Activated CD8-positive, alpha-beta memory T cell treated with anti-CD3 and anti-CD28 coated beads for 48 hours (primary cell): ENCODE results near the gene XPNPEP1.

Source experiments
- DNase-seq, 3 experiments: peaks; one replicate each; pipeline ENCODE4 v3.0.0-alpha.2; 2020; ENCODE audit warnings: low read depth in 2 of 3, low spot score in 2 of 3

Gene XPNPEP1

DNA sequence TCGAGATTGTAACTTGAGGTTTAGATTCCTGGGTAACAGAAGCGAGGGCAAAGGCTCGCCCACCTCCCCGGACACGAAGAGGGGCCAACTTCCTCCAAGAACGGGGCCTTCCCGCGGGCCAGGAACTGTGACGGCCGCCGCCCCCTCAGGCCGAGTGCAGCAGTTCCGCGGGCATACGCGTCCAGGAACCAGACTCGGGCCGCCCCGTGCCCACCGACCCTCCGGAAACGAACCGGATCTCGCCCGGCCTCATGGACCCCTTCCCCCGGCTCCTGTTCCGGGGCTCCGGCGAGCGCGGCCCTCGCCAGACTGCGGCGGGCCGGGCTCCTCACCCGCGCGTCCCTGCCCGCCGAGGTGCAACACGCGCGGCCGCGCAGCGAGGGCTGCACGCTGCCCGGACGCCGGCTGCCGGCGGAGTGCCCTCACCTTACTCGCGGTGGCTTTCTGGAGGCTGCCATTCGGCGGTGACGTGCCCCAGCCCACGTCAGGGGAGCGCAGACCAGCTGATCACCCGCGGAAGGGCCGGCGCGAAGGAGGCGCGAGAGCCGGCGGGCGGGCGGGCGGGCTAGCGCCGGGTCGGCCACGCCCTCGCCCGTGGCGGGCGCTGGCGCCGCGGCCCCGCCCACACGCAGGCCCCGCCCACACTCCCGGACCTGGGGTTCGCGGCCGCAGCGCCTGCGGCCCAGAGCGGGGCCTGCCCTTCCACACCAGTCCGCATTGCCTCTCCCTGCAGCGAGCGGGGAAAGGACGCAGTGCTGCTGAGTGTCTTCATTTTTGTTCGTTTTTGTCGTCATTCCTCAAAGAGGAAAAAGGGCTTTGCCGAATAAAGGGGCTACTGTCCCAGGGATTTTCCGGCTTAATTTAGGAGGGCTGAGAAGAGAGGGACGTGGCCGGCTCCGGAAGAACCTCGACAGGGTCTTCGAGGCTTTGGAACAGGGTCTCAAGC lies at the start of gene XPNPEP1:
XPNPEP1 (minus strand) TSS at position 536 of the 946 bp plus-strand sequence; CDS start at position 458, 78 bp downstream.
- DNase-seq, result peak; percentile 55 to 61 (median 61)

DNA sequence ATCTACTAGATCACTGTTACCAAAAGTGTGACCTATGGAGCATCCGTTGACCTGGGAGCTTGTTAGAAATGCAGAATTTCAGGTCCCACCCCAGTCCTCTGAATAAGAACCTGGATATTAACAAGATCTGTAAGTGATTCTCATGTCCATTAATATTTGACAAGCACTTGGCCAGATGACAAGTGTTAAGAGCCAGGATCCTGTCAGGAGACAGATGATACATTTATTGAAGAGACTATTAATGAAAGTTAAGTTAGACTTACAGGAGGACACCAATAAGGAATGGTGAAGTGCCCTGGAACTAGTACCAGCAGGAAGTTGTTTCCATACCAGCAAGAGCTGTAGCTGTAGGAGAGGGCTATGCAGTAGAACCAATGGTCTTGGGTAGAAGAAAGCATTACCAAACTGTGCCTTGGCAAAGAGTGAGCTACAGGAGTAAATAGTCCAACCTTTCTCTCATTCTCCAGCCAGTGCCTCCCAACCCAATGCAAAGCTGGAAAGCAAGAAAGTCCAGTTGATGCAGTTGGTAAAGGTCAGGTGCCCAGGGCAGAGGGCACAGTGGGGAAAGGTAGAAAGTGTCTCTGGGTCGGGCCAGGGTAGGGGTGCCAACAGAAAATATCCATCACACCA lies 49.2 kb upstream of the XPNPEP1 start:
- DNase-seq, result no peak

DNA sequence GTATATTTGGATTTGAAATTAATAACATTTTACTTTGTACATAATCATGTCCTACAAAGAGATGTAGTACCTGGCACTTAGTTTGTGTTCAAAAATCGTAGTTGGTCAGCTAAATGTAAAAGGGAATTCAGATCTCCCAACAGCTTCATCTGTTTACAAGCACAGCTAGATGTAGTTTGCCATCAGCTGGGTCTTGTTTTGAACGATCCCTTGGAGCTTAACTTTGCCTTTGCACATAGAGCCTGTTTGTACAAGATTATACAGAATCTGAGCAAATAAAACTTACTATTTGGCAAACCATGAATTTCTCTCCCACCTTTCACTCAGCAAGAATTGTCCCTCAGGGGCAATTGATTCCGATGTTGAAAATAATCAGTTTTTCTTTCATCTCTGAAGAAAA lies 48.3 kb upstream of the XPNPEP1 start:
- DNase-seq, result no peak

DNA sequence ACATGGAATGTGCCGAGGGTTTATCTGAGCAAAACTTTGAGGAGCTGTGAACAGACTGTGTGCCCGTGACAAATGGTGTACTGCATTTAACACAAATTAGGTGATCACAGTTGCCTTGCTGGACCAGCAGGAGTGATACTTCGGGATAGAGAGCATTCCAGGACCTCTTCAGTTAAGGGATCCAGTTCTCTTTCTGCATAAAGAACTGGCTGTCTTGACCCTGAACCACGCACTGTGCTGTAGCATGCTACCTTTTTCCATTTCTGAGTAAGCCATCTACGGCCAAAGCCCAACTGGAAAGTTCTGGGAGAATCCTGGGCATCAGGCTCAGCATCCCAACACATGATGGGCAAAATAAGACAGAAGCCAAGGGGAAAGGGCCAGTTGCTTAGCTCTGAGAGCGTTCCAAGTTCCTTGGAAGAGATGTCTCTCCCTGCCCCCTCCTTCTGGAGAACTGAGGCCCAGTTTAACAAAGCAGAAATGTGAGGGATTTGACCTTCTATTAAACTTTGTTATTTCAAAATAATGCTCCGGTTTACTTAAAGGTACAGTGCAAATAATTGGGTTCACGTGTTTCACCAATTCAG lies 46.5 kb upstream of the XPNPEP1 start:
- no peak for DNase-seq

DNA sequence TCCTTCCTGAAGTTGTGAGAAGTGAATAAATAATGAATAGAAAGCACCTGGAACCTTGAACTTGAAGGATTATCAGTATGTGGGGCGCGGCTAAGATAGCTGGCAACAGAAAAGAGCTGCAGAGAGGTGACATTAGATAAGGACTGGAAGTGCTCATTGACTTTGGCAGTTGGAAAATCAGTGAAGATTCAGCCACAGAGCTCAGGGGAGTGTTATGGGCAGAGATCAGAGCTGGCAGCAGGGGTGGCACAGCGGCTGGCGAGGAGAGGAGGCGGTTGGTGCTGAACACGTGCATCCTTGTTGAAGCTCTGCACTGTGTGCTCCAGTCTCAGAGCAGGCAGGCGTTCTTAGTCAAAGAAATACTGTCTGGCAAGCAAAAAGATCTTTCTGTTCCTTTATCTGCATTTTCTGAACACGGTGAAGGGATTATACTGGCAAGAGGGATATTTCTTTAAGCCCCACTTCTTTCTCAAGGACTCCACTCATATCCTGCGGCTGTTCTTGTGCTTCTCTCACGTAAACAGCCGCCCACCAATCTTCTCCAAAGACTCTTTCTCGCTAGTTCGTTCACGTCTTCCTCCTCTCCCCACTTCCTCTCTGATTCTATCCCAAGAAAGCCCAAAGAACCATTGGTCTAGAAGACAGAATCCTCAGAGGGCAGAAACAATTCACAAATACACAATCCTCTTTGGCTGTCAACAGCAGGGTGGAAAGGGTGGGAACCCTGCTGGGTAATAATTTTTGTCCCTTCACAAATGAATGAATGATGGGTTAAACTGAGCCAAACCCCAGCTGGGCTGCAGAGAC lies 45.8 kb upstream of the XPNPEP1 start:
- no peak for DNase-seq

DNA sequence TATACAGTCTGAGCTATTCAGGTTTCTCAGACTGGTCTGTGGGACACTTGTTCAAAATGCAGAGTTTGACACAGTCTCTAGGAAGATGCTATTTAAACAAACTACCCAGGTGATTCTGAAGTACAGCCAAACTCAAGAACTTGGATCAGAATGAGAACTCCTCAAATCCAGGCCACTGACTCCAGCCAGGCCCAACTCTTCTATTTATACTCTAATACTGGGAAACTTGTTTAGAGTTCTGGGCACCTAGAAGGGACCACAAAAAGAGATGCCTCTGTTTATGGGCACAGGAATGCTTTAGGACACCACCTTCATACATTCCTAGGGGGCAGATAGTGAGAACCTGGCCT lies 44.4 kb upstream of the XPNPEP1 start:
- DNase-seq, result no peak

DNA sequence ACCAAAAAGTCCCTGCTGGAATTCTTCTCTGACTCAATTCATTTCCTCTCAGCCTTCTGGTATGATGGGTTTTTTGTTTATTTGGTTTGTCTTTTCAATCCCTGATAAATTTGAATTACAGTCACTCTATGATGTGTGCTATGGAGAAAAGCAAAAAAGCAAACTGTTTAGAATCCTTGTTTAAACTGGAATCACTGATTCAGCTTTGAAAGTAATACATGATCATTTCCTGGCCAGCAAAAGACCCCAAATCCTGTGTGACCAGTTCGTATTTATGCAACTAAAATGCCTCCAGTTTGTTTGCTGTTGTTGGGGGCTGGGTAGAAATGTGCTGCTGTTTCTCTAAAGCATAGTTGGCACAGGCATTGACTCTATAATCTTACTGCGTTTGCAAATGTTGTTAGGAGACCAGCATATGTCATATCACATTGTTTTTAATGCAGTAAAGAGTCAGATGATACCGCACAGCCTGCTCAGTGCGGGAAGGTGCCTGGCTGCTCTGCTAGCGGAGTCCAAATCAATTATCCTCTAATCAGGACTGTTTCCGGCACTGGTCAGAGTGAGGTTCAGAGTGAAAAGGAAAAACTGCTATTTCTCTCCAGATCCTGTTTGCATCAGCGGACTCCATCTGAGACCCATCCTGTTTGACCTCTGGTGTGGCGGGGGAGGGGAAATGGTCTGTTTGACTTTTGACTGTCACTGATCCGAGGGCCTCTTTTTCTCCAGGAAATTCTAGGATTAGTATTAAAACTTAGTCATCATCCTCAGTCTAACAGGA lies 43.8 kb upstream of the XPNPEP1 start:
- no peak for DNase-seq

DNA sequence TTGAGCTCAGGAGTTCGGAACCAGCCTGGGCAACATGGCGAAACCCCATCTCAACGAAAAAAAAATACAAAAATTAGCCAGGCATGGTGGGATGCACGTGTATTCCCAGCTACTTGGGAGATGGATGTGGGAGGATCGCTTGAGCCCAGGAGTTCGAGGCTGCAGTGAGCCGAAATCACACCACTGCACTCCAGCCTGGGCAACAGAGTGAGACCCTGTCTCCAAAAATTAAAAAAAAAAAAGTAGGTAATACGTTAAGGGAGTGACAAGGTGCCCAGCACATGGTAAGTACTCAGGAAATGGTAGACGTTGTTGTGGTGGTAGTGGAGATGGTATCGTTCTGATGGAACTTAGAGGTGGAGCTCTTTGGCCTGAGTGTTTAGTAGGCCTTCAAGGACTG lies 41.0 kb upstream of the XPNPEP1 start:
- DNase-seq, result no peak

DNA sequence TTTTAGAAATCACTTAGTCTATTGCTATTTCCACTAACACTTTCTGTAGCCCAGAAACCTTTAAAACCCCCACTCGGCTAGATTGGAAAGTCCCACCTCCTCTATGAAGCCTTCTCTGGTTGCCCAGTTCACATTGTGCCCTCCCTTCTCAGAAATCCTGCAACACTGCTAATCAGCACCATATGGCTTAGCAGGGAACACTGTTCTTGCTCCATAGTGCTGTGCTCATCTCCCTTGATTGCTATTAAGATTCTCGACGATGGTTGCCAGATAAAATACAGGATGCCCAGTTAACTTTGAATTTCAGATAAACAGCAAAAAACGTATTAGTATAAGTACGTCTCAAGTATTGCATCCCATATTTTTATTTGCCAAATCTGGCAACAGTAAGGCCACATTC lies 40.1 kb upstream of the XPNPEP1 start:
- no peak for DNase-seq

DNA sequence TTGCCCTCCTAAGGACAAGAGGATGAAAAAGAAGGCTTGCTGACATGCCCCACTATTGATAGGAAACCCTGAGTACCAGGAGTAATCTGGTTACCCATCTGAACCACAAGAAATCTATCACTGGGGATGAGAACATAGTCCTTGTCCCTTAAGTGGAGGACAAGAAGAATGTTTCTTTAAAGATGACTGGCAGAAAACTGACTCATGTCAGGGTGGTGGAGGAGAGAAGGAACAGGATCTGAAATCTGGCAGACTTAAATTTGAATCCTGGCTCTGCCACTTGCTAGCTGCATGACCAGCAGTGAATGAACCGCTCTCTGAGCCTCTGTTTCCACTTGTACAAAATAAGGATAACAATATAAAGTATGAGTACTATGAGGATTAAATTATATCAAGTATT lies 38.9 kb upstream of the XPNPEP1 start:
- no peak for DNase-seq

DNA sequence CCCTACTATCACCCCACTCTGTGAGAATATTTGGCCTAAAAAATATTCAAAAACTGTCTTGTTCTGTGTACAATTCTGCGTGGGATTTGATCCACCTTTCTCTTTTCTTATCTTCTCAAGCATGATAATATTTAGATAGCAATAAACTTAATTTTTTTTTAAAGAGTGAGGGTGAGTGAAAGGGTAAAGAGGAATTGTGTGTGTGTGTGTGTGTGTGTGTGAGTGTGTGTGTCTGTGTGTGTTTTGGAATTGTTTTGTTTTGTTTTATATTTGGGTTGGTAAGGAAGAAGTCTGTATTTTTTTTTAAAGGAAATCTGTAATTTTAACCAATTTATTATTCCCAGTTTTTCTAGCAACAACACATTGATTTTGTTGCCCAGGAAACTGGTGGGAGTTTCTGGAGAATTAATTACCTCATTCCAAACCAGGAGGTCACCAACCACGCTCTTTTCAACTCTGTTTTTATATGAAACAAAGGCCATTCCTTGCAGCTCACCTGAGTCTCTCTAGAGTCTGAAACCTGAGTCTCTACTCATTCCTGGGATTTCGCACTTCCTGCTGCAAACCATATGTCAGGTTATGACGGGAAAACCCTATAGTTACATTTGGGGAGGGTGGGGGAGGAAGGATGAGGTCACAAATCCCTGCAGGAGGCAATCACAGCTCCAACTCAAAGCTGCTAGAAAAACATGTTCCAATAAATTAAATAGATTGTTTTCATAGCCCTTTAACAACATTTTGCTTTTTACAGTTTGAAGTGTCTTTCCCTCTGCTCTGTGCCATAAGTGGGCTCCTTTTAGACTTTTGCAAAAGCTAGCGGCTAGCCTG lies 38.1 kb upstream of the XPNPEP1 start:
- no peak for DNase-seq

DNA sequence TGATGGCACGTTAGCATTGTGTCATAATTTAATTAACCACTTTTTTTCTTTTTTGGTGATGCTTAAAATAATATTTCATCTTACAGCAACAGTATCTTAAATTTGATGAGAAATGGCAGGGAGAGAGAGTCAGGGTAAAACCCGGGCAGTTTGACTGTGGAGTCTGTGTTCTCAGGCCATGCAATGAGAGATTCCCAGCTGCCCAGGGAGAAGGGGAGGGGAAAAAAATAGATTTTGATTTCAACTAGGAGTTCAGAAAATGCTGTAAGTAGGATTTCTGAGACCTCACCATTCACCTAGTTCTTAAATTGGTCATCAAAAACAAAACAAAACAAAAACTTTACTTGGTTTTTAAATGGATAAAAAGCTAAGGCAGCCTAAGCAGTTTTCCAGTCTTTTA lies 37.4 kb upstream of the XPNPEP1 start:
- no peak for DNase-seq

DNA sequence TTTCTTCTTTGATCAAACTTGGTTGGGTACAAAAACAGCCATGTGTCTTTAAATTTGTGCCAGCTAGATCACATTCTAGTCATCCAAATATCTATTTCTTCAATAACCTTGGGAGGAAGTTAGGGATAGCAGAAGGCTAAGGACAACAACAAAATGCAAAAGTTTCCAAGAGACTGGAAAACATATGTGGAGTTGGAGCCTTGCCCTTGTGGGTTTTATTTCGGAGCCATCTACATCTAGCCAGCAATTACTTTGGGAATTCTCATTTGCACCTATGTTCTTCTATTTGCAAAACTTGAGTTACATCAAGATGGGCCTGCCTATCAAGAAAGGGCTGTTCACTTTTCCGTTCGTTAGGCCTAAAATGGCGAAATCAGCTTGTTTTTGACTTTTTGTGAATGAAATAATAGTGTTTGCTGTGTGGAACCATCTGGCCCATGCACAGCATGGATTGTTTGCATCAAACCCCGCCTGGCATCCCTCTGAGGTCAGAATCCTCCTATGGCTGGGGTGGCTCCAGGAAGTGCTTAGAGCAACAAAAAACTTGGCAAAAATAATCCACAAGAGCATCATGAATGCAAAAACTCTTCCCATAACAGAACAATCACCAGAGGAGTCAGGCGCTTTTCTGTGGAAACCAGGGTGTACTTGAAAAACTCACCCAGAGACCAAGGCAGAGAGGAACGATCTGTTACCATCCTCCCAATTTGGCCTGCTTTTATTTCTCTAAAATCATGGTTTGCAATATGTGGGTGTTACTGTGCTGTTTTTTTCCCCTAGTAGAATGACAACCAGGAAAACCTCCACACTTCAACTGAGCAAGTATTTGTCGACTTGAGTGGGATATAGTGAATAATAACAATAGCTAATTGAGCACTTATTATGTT lies 36.2 kb upstream of the XPNPEP1 start:
- no peak for DNase-seq

DNA sequence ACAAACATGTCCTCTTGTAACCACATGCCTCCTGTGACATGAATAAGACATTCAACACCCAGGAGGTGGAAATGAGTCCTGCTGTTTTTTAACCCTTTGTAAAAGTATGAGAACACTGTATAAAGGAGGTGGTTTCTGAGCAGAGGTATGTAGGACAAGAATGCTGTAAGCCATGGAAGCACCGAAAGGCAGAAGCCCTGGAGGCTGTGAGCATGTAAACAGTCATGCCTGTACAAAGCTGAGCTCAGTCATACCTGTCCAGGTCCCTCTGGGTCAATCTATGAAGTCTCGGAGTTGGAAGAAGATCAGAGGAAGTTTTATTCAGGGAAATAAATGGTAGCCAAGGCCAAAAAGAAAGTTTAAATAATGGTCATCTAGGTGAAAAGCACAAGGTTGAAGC lies 34.7 kb upstream of the XPNPEP1 start:
- DNase-seq, result no peak

DNA sequence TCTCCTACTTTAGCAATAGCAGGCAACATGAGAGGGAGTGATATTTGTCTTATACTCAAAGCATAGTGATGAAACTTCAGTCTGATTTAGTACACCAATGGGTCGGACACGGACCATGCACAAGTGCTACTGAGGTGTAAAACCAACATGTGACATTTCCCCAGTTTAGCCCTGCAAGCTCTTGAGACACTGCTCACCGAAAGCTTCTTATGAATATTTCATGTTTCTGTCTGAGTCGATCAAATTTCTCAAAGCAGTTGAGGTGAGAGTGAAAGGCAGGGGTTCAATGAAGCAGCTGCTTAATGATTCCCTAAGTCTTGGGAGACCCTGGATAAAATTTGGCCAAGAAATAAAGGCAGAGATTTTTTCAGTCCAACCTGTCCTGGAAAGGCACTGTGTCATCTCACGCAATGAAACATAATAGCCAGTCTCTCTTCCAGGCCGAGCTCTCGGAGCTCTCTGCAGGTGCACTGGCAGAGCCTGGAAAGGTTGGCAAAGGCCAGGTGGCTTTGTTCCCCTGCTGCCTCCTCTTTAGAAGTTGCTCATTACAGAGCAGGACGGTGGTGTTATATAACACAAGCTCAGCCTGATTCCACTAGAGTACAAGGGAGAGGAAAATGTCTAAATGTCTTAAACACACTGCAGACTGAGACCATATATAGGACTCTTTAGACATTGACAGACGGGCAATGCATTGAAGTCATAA lies 33.9 kb upstream of the XPNPEP1 start:
- DNase-seq, result no peak

DNA sequence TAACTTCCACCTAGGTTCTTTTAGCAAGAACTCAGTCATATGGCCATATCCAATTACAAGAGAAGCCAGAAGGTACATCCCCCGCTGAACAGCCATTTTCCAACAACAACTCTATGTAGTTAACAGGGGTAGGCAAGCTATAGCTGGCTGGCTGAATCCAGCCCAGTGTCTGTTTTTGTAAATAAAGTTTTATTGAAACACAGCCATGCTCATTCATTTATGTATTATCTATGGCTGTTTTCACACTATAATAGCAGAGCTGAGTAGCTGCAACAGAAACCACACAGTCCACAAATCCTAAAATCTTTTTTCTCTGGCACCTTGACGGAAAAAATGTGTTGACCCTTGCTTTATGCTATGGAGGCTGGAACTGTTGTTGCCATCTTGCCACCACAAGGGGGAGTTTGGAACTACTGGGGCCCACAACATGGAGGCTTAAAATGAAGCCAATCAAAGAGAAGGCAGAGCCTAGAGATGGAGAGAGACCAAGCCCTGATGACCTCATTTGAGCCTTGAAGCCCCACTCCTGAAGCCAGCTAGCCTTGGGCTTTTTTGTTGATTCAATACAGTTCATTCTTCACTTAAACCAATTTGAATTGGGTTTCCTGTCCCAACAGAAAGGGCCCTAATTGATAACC lies 33.3 kb upstream of the XPNPEP1 start:
- DNase-seq, result no peak

DNA sequence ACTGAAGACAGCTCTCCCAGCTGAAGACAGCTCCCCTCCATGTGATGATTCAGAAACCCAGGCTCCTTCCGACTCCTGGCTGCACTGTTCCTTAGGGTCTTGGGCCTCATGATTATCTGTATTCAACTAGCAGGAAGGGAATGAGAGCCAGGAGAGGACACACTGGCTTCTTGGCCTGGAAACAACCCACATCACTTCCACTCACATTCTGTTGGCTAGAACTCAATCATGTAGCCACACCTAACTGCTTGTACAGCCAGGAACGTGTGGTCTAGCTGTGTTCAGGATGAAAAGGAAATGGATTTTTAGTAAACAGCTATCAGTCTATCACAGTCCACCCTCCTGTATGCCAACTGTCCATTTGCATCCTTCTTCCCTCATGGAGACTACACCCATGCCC lies 30.5 kb upstream of the XPNPEP1 start:
- DNase-seq, result no peak

DNA sequence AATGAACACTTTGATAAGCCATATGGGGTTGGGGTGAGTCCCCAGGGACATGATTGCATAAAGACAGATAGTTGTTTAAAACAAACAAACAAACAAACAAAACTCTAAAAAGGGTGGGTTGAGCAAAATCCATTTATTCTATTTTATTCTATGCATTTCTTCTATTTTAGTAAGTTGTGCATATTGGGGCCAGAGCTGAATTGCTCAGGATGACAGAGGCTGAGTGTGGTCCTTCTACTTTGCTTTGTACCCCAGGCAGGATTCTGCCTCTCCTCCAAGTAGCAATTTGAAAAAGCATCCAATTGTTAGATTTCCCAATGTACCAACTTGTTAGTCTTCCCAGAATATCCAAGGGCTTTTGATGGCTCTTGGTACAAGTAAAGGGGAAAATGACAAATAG lies 29.2 kb upstream of the XPNPEP1 start:
- DNase-seq, result no peak
